Stimulated activated memory B cell treated with anti-CD40 and anti-IgM and Interleukin-4, amounts not matched to agents 10 μg/mL and 1 μg/mL and 100 μg/mL, for 72 hours (primary cell): ENCODE data around the gene ACTN4.
"Not testable (repeated sequence)": the region's sequence is repeated elsewhere in the genome, so short reads cannot be mapped to it uniquely, and the experiment has no call there.

Experiments used
- ATAC-seq: fragments of 150-1000 bp; cut with Tn5 transposase; 2 replicates; pipeline ENCODE4 v1.10.0; 2021
- H3K27ac Mint-ChIP-seq: one replicate; pipeline ENCODE4 v1.8.0; 2022; ENCODE audit warnings: mild to moderate bottlenecking, mixed read lengths
- H3K27me3 Mint-ChIP-seq: one replicate; pipeline ENCODE4 v1.8.0; 2022; ENCODE audit warnings: mixed read lengths
- H3K36me3 Mint-ChIP-seq: one replicate; pipeline ENCODE4 v1.8.0; 2022; ENCODE audit warnings: mixed read lengths
- H3K4me1 Mint-ChIP-seq: one replicate; pipeline ENCODE4 v1.8.0; 2022; ENCODE audit warnings: mixed read lengths
- H3K4me3 Mint-ChIP-seq: one replicate; pipeline ENCODE4 v1.8.0; 2022; ENCODE audit warnings: mild to moderate bottlenecking, moderate library complexity, mixed read lengths
- H3K9me3 Mint-ChIP-seq: one replicate; pipeline ENCODE4 v1.8.0; 2022; ENCODE audit warnings: mixed read lengths

Gene ACTN4

GRCh38 chr19:38770228-38770948 is 122.9 kb downstream of the ACTN4 start:
- Mint-ChIP-seq H3K27ac (peak overlapping the region; percentile 88), H3K4me3 (peak overlapping the region; percentile 72)
- H3K36me3 Mint-ChIP-seq, H3K9me3 Mint-ChIP-seq, H3K4me1 Mint-ChIP-seq, H3K27me3 Mint-ChIP-seq: not testable (repeated sequence)
- peak; percentile 29 for ATAC-seq

- not testable (repeated sequence) for H3K9me3 Mint-ChIP-seq, H3K27me3 Mint-ChIP-seq, H3K27ac Mint-ChIP-seq, H3K4me3 Mint-ChIP-seq, H3K36me3 Mint-ChIP-seq, H3K4me1 Mint-ChIP-seq
- ATAC-seq, result peak; percentile 81
Measured at GRCh38 chr19:38770949-38771275, 123.5 kb downstream of the ACTN4 start.

- not testable (repeated sequence) for H3K36me3 Mint-ChIP-seq, H3K27ac Mint-ChIP-seq, ATAC-seq, H3K4me3 Mint-ChIP-seq, H3K9me3 Mint-ChIP-seq, H3K27me3 Mint-ChIP-seq, H3K4me1 Mint-ChIP-seq
Measured at GRCh38 chr19:38771569-38771968, 124.1 kb downstream of the ACTN4 start.

- Mint-ChIP-seq H3K9me3 (no peaks in the 10 kb centered on the region), H3K36me3 (no peaks in the 10 kb centered on the region), H3K4me3 (no peak within 1 kb of the TSS), H3K27me3 (peaks cover 3% of the 10 kb centered on the region), H3K27ac (no peak within 1 kb of the TSS), H3K4me1 (peaks cover 6% of the 10 kb centered on the region)
- ATAC-seq, result no peak
Measured at GRCh38 chr19:38773469-38774177, 126.2 kb downstream of the ACTN4 start, which contains the start of gene LGALS7. Gene LGALS7 (minus strand): TSS chr19:38773517. CDS start chr19:38773492, 25 bp downstream.

GRCh38 chr19:38774181-38774950 is 126.9 kb downstream of the ACTN4 start:
- Mint-ChIP-seq H3K4me1 (peaks cover 3% of the 10 kb centered on the region), H3K9me3 (no peaks in the 10 kb centered on the region), H3K27me3 (peaks cover 9% of the 10 kb centered on the region), H3K4me3 (no peak overlapping the region), H3K36me3 (no peaks in the 10 kb centered on the region), H3K27ac (no peak overlapping the region)
- ATAC-seq, result no peak

GRCh38 chr19:38778733-38779132 is 131.3 kb downstream of the ACTN4 start:
- Mint-ChIP-seq H3K36me3 (no peaks in the 10 kb centered on the region), H3K27ac (no peak overlapping the region), H3K4me1 (no peaks in the 10 kb centered on the region), H3K9me3 (no peaks in the 10 kb centered on the region), H3K27me3 (peaks cover 9% of the 10 kb centered on the region), H3K4me3 (no peak overlapping the region)
- no peak for ATAC-seq

- no peak overlapping the region for H3K27ac Mint-ChIP-seq
- ATAC-seq, result no peak
- peaks cover 9% of the 10 kb centered on the region for H3K27me3 Mint-ChIP-seq
- H3K9me3 Mint-ChIP-seq, result no peaks in the 10 kb centered on the region
- H3K4me3 Mint-ChIP-seq, result no peak overlapping the region
- H3K36me3 Mint-ChIP-seq, result no peaks in the 10 kb centered on the region
- H3K4me1 Mint-ChIP-seq, result no peaks in the 10 kb centered on the region
Measured at GRCh38 chr19:38780443-38780842, 133.0 kb downstream of the ACTN4 start.

GRCh38 chr19:38781058-38781457 is 133.6 kb downstream of the ACTN4 start:
- peaks cover 9% of the 10 kb centered on the region for H3K27me3 Mint-ChIP-seq
- H3K4me3 Mint-ChIP-seq, result no peak overlapping the region
- ATAC-seq, result no peak
- no peaks in the 10 kb centered on the region for H3K36me3 Mint-ChIP-seq
- H3K4me1 Mint-ChIP-seq, result no peaks in the 10 kb centered on the region
- H3K9me3 Mint-ChIP-seq, result no peaks in the 10 kb centered on the region
- H3K27ac Mint-ChIP-seq, result no peak overlapping the region
